Colonic mucosa (tissue), 4 donors: ENCODE results near the gene COG1. TPM values are rescaled to one million over a fixed set of nuclear protein-coding genes. Genes with fewer than 3 reads are reported as not detected.

Experiments
- DNase-seq: peaks from one replicate; pipeline ENCODE4 v3.0.0-alpha.2; 2020
- H3K27ac ChIP-seq: fragments of 200-600 bp; one replicate; pipeline ENCODE4 v1.8.0; 2021
- H3K27me3 ChIP-seq: fragments of 200-600 bp; one replicate; pipeline ENCODE4 v1.8.0; 2021
- H3K36me3 ChIP-seq: fragments of 200-600 bp; one replicate; pipeline ENCODE4 v1.8.0; 2021
- H3K4me1 ChIP-seq: fragments of 200-600 bp; one replicate; pipeline ENCODE4 v1.8.0; 2021; ENCODE audit warnings: mild to moderate bottlenecking
- H3K4me3 ChIP-seq: fragments of 200-600 bp; one replicate; pipeline ENCODE4 v1.8.0; 2021
- H3K9ac ChIP-seq, 2 donors: one replicate each; pipeline ENCODE4 v1.7.0; 2013; ENCODE audit warnings: control low read depth in 2 of 2, low read depth in 2 of 2, low read length in 2 of 2
- H3K9me3 ChIP-seq: fragments of 200-600 bp; one replicate; pipeline ENCODE4 v1.8.0; 2021
- intact Hi-C: fragments of 100-400 bp; cut with DNase I; formaldehyde crosslinking; loops from one replicate; pipeline ENCODE4 v1.14.1; 2022
- total RNA-seq, 2 donors: library from RNA; stranded (reverse); fragmentation: NEBNext Ultra II Directional in 1 of 2; extraction: Animal tissue kit (Norgen Biotek cat#: 25700) in 1 of 2; gene quantifications; one replicate each; pipeline ENCODE4 v1.2.1, GENCODE V29; 2021
- TF ChIP-seq, protein P1 (sequence below): fragments of 200-600 bp; IDR thresholded peaks from one replicate; pipeline ENCODE4 v1.8.0; 2022; ENCODE audit warnings: antibody characterized with exemption, mild to moderate bottlenecking
- donor health status: healthy.
- donor health status: DM: no; HTN: no; CAD: no.
- donor health status: DM: no; HTN: no; CAD: no.

The COG1 gene
- total RNA-seq, 2 donors from 2014 or later: 41.0 to 41.2 TPM

DNA sequence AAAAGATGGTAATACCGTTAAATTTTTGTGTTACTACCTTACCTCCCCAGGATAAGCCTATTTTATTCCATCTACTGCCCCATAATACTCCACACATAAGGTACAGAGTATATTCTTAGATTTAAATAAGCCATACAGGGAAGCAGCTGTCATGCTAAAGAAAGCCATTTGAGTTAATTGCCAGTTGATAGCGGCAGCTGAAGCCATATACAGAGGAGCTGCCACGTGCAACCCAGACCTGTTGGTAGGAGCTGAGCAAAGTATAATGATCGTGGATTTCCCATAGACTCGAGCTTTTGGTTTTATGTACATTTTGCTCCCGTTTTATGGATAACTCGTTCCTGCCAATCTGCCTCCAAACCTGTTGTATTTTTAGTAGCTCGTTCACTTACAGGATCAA is 56.8 kb downstream of the COG1 start:
- no peak overlapping the region for H3K27ac ChIP-seq
- TF ChIP-seq, protein P1, sequence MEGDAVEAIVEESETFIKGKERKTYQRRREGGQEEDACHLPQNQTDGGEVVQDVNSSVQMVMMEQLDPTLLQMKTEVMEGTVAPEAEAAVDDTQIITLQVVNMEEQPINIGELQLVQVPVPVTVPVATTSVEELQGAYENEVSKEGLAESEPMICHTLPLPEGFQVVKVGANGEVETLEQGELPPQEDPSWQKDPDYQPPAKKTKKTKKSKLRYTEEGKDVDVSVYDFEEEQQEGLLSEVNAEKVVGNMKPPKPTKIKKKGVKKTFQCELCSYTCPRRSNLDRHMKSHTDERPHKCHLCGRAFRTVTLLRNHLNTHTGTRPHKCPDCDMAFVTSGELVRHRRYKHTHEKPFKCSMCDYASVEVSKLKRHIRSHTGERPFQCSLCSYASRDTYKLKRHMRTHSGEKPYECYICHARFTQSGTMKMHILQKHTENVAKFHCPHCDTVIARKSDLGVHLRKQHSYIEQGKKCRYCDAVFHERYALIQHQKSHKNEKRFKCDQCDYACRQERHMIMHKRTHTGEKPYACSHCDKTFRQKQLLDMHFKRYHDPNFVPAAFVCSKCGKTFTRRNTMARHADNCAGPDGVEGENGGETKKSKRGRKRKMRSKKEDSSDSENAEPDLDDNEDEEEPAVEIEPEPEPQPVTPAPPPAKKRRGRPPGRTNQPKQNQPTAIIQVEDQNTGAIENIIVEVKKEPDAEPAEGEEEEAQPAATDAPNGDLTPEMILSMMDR: no peak
- no peak overlapping the region for H3K4me3 ChIP-seq
- H3K36me3 ChIP-seq: no peaks in the 10 kb centered on the region
- H3K4me1 ChIP-seq: no peaks in the 10 kb centered on the region
- intact Hi-C loops: loop anchor here (5.0 kb wide), 1 partner anchor 522 kb away; no protein-coding TSS in a partner anchor
- no peak for DNase-seq
- no peaks in the 10 kb centered on the region for H3K27me3 ChIP-seq
- H3K9me3 ChIP-seq: no peaks in the 10 kb centered on the region
- no peak overlapping the region for H3K9ac ChIP-seq

DNA sequence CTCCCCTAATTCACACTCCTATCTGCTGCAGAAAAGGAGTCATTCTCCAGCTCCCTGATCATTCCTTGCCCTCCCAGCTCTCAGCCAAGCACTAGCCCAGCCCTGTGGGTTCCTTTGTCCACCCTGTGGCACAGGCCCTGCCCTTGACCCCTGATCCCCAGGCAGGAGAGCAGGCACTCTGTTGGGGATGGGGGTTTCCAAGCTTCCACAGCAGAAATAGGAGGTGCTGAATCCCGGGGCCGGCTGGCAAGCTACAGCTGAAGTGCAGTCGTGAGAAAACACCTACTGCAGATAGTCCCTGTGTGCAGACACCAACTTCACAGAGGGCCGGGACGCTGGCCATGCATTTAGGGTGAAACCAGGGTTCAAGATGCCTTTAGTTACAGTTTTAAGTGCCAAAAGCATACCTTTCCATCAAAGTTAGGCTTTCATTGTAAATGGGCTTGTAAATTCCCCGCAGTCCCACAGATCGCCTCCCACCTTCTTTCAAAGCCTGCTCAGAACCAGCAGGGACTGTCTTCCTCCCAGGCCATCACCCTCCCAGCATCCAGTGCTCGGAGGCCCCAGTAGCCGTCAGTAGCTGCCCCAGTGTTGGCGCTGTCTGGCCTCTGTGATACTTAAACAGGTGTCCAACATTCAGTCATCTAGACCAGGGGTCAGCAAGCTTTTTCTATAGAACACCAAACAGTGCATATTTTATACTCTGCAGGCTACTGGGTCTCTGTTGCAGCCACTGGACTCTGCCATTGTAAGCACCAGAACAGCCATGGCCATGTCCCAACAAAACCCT is 58.2 kb downstream of the COG1 start:
- Histone ChIP-seq H3K4me3 (no peak overlapping the region), H3K4me1 (no peaks in the 10 kb centered on the region), H3K27ac (no peak overlapping the region), H3K9ac (no peak overlapping the region), H3K9me3 (no peaks in the 10 kb centered on the region), H3K27me3 (no peaks in the 10 kb centered on the region), H3K36me3 (no peaks in the 10 kb centered on the region)
- TF ChIP-seq, protein P1: no peak
- DNase-seq: no peak
- intact Hi-C loops: no loop called here

DNA sequence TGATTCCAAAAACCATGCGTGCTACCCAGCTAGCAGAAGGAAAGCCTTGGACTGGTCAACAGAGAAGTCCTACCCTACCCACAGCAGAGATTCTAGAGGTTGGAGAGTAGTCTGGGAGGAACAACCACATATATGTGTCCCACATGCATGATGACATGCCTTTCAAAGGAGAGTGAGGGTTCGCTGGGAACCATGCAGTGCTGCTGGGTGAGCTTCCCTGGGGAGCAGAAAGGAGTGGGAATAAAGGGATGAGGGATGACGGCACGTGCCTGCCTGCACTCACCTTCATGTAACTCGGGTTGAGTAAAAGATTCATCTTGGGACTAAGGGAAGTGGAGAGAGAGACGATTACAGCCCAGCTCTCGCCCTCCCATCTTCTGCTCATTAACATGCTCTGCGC is 59.0 kb downstream of the COG1 start:
- intact Hi-C loops: no loop called here
- no peak for DNase-seq

DNA sequence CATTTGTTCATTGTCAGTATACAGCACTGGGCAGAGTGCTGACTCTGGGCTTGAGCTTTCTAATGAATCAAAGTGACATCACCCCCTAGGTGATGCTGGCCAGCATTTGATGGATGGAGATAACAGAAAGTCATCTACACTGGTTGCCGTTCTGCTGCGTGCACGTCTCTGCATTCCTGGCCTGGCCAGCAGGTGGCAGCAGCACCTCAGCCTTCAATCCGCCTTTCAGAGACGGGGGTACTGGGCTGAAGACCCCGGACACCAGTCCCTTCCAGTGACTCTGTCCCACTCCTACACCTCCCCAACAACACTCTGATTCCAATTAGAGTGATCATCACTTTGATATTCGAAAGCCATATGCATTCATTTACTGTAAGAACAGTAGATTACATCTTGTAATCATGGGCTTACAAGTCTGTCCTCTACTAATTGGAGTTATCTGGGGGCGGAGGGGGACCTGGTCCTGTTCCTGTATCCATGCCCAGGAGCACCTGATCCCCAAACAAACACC is 62.9 kb downstream of the COG1 start:
- H3K4me1 ChIP-seq: no peaks in the 10 kb centered on the region
- TF ChIP-seq, protein P1: peak; percentile 98
- no peak overlapping the region for H3K9ac ChIP-seq
- no peaks in the 10 kb centered on the region for H3K36me3 ChIP-seq
- intact Hi-C loops: loop anchor here (1.0 to 5.0 kb wide), 2 partner anchors 57 to 114 kb away; partner anchors contain the start of gene CDC42EP4
- no peak overlapping the region for H3K27ac ChIP-seq
- H3K9me3 ChIP-seq: no peaks in the 10 kb centered on the region
- H3K4me3 ChIP-seq: no peak overlapping the region
- no peaks in the 10 kb centered on the region for H3K27me3 ChIP-seq
- DNase-seq: peak; percentile 51

More for the DNA sequence above, 59.0 kb downstream of the COG1 start:
- no peaks in the 10 kb centered on the region for H3K36me3 ChIP-seq
- H3K27me3 ChIP-seq: no peaks in the 10 kb centered on the region
- H3K9me3 ChIP-seq: no peaks in the 10 kb centered on the region
- no peak overlapping the region for H3K4me3 ChIP-seq
- H3K9ac ChIP-seq: no peak overlapping the region
- H3K27ac ChIP-seq: no peak overlapping the region
- no peaks in the 10 kb centered on the region for H3K4me1 ChIP-seq
- TF ChIP-seq, protein P1: no peak

DNA sequence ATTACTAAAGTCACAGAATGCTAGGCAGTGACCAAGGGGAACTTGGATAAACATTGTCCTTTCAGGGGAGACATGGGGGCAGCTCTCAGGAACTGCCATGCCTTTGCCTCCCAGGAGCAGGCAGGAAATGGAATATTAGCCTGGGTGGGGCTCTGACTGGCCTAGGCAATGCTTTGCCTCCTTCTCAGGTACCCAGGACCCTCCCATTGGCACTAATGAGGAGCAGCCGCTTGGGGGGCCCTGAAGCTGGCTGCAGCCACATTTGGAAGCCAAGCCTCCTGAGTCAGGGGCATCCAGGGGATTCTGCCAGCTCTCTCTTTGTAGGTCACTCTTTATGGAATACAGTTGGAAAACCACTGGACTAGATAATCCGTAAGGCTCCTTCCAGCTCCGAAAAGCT is 63.4 kb downstream of the COG1 start:
- Histone ChIP-seq H3K36me3 (no peaks in the 10 kb centered on the region), H3K27me3 (no peaks in the 10 kb centered on the region), H3K4me3 (no peak overlapping the region), H3K9me3 (no peaks in the 10 kb centered on the region), H3K9ac (no peak overlapping the region), H3K4me1 (no peaks in the 10 kb centered on the region), H3K27ac (no peak overlapping the region)
- intact Hi-C loops: loop anchor here (1.0 to 5.0 kb wide), 2 partner anchors 56 to 113 kb away; partner anchors contain the start of gene CDC42EP4
- TF ChIP-seq, protein P1: no peak
- DNase-seq: no peak
